Adrenal gland (tissue), 5 donors: ENCODE data around the gene EPHA4.

Source experiments
- CTCF ChIP-seq, 6 experiments: fragments of 450-650 bp in 4 of 6; fragments of 200-600 bp in 2 of 6; sonication (generic) in 1 of 6; IDR thresholded peaks; 1 replicate in 5 of 6; 2 replicates in 1 of 6; pipeline versions ENCODE4 v1.5.1 to v1.8.0; 2016 to 2021; ENCODE audit warnings: antibody characterized with exemption in 6 of 6, mild to moderate bottlenecking in 2 of 6, moderate library complexity in 1 of 6
- POLR2A ChIP-seq, 2 donors: fragments of 450-650 bp; IDR thresholded peaks; one replicate each; pipeline ENCODE4 v1.6.1; 2017; ENCODE audit warnings: antibody characterized with exemption in 2 of 2, mild to moderate bottlenecking in 2 of 2, moderate library complexity in 1 of 2
- donor health status: DM: no; HTN: no; CAD: no.

GRCh38 chr2:221422516-221423209 lies 149.4 kb downstream of the EPHA4 start:
- TF ChIP-seq POLR2A (IDR thresholded peaks at IDR 0.05) (no peak), CTCF (IDR thresholded peaks at IDR 0.05) (no peak)
